ENCODE results near the gene CNBP.
"Not testable (repeated sequence)": the region's sequence is repeated elsewhere in the genome, so short reads cannot be mapped to it uniquely, and the experiment has no call there.

CNBP gene

DNA sequence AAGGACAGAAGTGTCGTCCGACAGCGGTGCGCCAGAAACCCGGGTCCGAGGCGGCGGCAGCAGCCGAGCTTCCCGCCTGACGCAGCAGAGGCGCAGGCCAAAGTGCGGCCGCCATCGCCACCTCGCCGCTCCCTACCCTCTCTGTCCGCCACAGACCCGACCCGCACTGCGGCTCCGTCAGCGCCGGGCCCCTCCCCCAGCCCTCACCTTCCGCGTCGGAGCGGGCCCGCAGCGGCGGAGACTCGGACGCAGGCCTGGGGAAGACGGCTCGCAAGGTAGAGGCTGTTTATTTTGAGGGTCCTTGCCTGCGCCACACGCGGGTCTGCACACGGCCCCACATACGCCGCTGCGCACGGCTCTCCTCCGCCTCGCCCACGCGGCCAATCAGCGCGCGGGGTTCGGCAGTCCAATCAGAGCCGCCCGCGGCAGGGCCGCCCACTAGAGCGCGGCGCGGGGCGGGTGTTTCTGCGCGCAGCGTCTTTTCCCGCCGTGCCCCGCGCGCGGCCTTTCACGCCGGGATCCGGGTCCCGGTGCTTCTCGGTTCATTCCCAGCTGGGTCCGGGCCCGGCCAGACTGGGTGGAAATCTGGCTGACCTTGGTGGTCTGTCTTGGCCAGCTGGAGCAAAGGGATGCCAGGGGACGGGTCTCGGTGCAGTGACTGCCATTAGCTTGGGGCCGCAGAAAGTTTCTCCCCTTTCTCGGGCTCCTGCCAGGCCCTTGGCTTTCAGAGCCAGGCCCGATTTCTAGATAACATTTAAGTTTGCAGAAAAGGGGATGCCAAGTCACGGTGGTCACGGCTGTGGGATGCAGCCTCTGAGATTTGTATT lies at the start of gene CNBP:
Gene CNBP, minus strand, starts transcription at position 328 of the 827 bp plus-strand sequence. CDS start 12,139 bp downstream, outside the sequence.
- peak; percentile 86 for DNase-seq (ENCODE audit: low read depth)

DNA sequence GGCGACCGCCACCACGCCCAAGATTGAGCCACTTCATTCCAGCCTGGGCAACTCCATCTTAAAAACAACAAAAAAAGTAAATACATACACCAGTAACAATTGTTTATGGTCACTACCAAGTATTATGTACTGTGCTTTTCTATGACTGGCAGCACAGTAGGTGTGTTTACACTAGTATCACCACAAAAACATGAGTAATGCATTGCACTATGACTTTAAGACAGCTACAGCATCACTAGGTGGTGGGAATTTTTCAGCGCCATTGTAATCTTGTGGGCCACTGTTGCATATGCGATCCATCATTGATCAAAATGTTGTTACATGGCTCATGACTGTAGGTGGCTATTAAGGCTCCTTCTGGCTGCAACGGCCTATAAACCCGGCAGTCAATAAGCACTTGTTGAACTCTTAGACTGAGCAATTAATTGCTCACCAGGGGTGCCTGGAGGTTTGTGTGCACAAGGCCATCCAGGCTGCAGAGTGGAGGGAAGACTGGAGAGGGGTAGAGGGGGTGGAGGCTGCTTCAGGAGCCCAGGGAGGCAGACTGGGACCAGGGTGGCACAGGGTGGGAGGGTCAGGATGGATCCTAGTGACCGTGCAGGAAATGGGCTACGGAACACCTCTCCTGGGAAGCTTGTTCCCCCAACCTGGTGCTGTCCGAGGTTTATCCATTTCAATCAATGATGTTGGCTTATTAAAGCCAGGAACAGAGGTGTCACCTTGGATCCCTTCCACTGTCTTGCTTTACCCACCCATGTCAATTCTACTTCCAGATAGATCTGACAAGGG lies 47.8 kb upstream of the CNBP start:
- no peak for DNase-seq (ENCODE audit: low read depth)

DNA sequence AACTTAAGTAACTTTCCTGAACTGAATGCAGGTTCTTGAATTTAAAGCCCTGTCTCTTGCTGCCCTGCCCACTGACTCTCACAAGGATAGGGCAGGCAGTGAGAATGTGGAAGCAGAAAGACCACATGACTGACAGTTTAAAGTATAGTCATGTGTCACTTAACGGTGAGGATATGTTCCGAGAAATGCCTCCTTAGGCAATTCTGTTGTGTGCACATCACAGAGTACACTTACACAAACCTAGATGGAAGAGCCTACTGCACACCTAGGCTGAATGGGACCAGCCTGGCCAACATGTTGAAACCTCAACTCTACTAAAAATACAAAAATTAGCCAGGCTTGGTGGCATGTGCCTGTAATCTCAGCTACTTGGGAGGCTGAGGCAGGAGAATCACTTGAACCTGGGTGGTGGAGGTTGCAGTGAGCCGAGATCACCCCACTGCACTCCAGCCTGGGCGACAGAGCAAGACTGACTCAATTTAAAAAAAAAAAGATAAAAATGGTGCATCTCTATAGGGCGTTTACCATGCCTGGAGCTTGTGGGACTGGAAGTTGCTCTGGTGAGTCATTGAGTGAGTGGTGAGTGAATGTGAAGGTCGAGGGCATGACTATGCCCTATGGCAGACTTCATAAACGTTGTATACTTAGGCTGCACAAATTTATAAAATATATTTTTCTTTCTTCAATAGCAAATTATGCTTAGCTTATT lies 46.8 kb upstream of the CNBP start:
- no peak for DNase-seq (ENCODE audit: low read depth)

DNA sequence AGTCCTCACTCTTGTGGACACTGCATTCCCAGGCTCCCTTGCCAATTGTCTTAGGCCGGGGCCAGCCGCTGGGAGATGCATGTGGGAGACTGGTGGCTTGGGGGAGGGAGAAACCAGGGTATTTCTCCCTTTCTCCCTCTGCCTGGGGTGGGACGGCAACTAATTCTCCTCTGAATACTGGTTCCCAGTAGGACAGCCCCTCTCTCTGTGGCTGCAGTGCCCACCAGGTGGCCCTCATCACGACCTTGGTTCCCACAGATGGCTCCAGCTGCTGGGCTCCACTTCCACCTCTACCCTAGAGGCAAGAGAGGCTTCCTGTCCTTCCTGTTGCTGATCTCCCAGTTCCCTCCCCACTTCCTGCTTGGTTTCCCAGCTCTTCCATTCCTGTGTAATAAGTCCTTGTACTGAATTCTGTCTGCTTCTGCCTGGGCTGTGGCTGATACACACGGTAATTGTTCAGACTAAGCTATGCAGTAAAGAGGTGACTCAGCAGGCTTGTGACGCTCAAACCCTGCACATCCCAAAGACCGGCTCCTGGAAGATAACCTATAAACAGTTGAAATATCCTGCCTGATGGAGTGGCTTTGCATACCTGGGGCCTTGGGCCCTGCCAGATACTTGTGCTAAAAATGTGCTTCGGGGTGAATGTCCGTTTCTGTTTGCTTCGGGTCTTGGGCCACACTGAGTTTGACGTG lies 45.3 kb upstream of the CNBP start:
- peak; percentile 50 for DNase-seq (ENCODE audit: low read depth)

DNA sequence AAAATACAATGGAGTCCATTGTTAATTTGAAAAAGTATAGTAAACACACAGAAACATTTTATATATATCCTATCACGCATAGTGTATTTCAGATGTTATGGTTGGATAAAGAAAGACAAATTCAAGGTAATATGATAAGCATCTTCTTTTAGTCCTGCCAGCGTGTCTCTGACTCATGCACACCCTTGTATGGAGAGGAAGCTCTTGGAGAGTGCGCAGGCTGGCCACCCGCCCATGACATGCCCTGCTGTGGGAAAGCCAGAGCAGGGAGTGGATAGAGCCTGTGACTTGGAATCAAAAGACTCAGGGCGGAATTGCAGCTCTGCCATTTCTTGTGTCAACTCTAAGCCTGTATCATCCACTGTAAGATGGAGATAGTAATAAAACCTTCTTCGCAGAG lies 42.7 kb upstream of the CNBP start:
- no peak for DNase-seq (ENCODE audit: low read depth)

DNA sequence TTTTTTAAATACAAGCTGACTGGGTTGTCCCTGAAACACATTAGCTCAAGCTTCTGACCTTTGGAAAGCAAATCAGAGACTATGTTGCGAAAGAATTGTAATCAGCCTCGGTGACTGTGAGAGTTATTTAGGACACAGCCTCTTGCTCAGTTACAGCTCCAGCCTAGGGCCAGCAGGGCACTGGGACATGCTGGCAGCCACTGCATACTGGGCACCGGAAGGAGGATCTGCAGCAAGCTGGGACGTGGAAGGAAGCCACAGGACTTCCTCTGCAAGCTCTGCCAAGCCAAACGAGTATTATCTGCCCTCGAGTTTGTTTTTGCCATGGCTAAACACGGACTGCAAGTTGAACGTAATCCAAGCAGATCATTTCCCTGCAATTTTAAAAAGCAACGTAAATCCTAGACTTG lies 41.3 kb upstream of the CNBP start:
- peak; percentile 43 for DNase-seq (ENCODE audit: low read depth)

DNA sequence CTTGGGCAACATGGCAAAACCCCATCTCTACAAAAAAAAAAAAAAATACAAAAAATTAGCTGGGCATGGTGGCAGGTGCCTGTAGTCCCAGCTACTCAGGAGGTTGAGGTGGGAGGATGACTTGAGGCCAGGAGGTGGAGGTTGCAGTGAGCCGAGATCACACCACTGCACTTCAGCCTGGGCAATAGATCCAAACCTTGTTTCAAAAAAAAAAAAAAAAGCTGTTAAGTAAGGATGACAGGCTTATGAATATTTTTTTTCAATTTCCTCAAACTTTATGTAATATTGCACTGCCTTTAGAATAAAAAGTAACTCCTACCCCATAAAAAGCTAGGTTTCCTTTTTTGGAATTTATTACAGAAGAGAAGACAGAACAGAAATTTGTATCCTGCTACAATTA lies 40.7 kb upstream of the CNBP start:
- not testable (repeated sequence) for DNase-seq (ENCODE audit: low read depth)

DNA sequence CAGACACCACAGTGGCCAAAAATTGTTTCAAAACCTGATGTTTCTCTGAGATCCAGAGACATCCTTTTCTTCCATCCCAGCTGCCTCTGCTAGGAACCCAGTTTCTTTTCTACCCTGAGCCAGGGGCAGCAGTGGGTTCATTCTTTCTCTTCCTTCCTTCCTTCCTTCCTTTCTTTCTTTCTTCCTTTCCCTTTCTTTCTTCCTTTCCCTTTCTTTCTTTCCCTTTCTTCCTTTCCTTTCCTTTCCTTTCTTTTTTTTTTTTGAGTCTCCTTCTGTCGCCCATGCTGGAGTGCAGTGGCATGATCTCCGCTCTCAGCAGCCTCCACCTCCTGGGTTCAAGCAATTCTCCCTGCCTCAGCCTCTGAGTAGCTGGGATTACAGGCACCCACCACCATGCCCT lies 35.0 kb upstream of the CNBP start:
- DNase-seq (ENCODE audit: low read depth): no peak

DNA sequence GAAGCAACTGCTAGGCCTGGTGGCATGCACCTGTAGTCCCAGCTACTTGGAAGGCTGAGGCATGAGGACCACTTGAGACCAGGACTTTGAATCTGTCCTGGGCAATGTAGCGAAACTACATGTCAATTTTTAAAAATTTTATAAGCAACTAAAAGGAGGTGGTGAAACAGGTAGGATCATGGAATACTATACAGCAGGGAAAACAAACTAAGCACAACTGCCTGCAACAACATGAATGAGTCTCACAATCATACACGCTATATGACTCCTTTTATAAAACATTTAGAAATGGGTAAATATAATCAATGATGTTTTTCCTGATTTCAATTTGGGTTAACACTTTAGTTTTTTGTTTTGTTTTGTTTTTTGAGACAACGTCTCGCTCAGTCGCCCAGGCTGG lies 29.5 kb upstream of the CNBP start:
- no peak for DNase-seq (ENCODE audit: low read depth)

DNA sequence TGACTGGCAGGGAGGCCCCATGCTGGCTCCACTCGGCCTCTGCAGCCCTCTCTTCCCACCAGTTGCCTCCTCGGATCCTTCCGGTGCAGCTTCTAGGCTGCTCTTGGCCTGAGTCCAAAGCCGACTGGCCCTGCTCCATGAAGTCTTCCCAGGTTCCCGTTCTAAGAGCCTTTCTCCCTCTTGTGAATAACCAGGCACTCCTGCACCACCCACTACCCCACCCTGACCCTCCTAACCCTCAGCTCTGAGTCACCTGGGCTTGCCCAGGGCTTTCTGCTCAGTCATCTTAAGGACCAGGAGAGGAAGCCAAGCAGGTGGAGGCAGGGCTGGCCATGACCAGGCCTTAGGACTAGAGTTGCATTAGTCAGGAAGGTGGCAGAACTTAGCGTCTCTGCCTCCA lies 28.1 kb upstream of the CNBP start:
- no peak for DNase-seq (ENCODE audit: low read depth)

DNA sequence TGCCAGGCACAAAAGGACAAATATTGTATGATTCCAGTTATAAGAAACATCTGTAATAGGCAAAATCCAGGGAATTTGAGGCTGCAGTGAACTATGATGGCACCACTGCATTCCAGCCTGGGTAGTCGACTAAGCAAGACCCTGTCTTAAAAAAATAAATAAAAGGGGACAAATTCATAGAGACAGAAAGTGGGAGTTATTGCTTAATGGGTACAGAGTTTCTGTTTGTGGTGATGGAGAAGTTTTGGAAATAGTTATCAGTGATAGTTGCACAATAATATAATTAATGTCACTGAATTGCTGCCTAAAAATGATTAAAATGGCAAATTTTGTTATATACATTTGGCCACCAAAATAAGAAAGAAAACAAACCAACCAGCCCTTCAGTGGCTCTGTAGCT lies 27.6 kb upstream of the CNBP start:
- DNase-seq (ENCODE audit: low read depth): no peak

DNA sequence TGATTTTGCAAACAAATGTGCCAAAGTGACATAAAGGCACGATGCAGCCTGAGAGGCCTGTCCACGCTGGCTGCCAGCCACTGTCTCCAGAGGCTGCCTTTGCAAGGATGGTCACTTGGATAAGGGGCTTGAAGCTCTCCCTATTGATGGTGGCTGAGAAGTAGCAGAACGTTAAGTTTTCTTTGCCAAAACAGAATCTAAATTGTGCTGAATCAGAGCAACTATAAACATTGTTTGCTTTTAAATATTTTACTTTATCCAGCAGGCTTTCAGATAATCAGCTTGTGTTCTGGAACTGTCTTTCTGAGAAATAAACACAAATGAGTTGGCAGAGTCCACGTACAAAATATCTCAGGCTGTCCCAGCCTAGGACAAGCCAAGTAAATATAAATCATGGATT lies 23.8 kb upstream of the CNBP start:
- no peak for DNase-seq (ENCODE audit: low read depth)

DNA sequence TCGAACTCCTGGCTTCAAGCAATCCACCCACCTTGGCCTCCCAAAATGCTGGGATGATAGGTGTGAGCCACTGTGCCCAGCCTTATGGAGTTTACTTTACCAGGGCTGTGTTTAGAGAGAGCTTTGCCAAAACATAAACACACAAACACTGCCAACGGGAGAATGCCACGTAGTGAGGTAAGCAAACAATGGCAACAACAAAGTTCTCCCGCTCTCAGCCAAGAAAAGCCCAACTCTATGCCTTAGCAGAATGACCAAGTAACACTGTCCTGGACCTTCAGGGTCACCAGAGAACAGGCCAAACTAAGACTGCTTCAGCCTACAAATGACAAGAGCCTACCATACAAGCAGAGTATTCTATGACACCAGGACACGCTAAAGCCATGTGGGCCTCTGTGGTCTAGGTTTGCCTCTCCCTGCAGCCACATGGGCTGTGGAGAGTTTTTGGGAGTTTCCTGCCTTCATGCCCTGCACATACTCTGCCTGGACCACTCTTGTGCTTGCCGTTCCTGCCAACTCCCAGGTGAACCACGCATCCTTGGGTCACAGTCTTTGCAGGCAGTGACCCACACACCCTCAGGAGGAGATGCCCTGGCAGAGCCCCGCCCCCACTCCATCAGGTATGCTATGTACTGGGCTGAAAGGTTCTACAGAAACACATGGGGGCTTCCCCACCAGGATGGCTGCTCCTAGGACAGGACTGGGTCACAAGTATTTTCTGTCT lies 21.6 kb upstream of the CNBP start:
- no peak for DNase-seq (ENCODE audit: low read depth)

DNA sequence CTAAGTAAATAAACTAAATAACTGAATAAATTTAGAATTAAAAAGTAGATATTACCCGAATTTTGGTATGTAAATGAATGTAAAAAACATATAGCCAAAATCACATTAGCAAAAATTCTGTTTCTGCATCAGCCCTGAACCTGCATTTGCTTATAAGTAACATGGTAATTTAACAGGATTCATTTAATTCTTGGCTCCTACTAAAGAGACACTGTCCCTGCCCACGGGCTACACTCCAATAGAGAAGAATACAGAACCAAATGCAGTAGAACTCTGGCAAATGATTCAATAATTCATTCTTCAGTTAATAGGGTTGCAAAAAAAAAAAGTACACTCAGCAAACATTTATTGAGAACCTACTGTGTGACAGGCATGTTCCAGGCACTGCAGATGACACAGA lies 20.8 kb upstream of the CNBP start:
- no peak for DNase-seq (ENCODE audit: low read depth)

DNA sequence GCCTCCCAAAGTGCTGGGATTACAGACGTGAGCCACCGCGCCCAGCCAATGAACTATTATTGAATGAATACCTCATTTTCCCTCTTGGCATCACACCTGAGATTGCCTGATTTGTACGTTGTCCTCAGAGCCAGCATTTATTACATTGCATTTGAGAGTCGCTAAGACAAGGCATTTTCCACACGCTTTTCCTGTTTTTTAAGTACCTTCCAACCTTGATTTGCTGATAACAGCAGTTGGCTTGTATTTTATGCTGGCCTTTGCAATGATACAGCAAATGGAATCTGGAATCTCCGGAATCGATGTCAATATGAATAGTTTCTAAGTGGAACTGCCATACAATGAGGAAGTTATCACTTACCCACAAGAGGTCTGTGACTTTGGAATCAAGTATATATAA lies 15.7 kb upstream of the CNBP start:
- no peak for DNase-seq (ENCODE audit: low read depth)

DNA sequence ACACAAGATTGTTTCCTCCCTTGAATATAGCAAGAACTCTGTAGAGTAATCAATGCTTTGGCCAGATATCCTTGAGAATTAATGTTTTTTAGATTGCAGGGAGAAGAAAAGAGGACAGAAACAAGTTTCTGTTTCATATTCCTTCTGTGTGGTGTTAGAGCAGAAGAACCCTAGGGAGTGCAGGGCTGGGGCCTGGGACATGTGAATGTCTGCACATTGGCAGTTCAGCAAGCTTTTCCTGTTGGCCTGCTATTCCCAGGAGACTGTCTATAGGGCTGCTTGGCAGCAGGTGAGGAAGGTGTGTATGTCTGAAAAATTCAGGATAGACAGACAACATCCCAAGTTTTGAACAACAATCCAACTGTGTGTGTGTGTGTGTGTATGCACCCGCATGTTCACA lies 13.6 kb upstream of the CNBP start:
- DNase-seq (ENCODE audit: low read depth): no peak

DNA sequence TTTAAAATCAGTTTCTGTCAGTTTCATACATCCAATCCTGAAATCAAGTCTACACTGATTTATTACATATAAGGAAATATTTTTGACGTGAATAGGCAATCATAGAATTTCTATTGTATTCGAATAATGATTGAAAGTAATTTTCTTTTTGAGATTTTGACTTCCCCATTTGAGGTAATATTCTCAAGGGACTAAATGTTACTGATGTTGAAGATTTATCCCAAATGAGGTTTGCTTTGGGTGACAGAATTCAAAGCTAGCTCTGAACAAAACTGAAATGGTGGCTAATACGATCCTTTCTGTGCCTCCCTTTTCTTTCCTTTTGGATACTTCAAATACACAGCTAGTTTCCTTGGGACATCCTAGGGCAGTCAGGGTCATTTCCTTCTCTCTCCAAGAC lies 12.9 kb upstream of the CNBP start:
- no peak for DNase-seq (ENCODE audit: low read depth)

DNA sequence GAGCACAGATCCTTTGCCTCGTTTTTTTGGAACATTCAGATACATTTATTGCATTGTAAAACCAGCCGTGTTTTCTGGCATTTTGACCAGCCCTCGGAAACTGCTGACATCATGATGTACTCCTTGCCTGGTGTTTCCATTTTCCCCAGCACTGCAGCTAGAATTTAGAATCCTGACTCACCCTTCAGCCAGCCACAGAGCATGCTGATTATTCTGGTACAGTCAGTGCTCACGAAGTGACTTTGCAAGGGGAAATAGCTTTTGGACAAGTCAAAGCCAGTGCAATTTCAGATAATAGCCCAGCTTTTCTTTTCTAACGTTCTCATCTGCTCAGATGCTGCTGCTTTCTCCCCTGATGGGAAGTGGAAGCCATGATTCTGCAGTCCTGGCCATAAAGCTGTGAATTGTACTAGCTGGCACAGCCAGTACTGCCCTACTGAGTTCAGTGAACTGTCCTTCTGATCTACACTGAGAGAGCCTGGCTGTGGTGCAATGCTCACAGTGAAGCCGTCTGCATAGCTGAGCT lies 12.1 kb upstream of the CNBP start:
- no peak for DNase-seq (ENCODE audit: low read depth)

DNA sequence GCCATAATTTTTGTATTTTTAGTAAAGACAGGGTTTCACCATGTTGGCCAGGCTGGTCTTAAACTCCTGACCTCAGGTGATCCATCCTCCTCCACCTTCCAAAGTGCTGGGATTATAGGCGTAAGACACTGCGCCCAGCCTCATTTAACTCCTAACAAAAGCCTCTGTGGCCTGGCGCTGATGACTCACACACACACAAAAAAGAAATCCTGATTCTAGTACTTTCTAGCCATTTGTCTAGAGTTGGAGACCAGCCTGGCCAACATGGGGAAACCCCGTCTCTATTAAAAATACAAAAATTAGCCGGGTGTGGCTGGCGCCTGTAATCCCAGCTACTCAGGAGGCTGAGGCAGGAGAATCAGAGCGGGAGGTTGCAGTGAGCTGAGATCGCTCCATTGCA lies 6.1 kb upstream of the CNBP start:
- DNase-seq (ENCODE audit: low read depth): not testable (repeated sequence)

DNA sequence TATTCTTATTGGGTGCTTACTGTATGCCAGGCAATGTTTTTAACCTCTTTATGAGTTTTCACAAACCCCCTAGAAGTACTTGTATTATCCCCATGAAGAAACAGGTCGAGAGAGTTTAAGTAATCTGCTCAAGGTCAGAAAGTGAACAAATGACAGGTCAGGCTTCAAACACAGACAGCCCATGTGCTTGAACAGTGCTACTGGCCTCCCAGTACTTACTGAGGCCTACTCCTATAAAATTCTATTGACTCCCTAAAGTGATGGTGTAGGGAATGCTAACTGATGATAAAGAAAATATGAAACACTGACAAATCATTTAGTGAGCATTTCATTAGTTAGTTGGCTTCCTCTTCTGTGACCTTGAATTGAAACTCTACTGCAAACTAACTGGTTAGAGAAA lies 4.2 kb upstream of the CNBP start:
- DNase-seq (ENCODE audit: low read depth): no peak

DNA sequence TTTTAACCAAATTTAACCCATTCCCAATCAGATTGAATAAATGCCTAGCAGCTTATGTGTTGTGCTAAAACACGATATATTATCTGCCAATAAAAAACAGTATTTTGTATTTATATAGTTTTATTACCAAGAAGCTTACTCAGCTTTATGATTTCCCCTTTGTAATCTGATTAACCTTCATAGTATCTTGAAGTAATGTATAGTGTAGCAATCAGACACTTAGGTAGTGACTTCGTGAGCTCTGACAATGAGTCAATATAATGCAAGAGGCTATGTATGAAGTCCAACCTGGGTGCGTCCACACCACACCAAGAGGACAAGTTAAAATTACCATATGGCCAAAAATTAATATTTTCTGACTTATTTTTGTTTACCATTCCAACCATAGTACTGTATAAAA lies 2.1 kb upstream of the CNBP start:
- no peak for DNase-seq (ENCODE audit: low read depth)
